Measurements from ENCODE around the gene CSTA. TPM values are rescaled to one million over a fixed set of nuclear protein-coding genes. Genes with fewer than 3 reads are reported as not detected.

The CSTA gene
- total RNA-seq, 4 donors from 2014 or later, result 1.1 to 4.8 (median 2.7) TPM; not detected in 1

DNA sequence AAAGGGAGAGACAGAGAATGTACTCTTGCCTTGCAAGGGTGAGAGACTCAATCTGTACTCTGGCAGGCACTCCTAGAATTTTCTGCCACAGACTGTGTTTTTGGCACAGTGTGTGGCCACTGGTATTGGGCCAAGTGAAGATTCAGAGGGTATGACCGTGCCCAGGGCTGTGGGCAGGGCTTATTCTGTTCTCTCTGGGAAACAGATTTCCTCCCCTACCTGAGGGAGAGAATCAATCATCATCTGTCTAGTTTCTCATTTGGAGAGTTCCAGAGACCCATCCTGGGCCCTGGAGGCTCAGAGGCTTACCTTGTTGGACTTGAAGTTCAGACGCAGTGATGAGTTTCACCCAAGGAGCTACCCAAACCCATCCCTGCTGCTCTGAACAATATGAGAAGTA lies 28.2 kb downstream of the CSTA start:
- Histone ChIP-seq H3K27ac (no peak overlapping the region), H3K4me1 (no peaks in the 10 kb centered on the region), H3K27me3 (no peaks in the 10 kb centered on the region), H3K36me3 (peaks cover 0 to 8% (median 0%) of the 10 kb centered on the region in 3 donors), H3K4me3 (no peak overlapping the region), H3K9me3 (no peaks in the 10 kb centered on the region)
- TF ChIP-seq POLR2A (IDR thresholded peaks at IDR 0.05) (no peak), EP300 (IDR thresholded peaks at IDR 0.05) (no peak)
- TF ChIP-seq, protein P1, sequence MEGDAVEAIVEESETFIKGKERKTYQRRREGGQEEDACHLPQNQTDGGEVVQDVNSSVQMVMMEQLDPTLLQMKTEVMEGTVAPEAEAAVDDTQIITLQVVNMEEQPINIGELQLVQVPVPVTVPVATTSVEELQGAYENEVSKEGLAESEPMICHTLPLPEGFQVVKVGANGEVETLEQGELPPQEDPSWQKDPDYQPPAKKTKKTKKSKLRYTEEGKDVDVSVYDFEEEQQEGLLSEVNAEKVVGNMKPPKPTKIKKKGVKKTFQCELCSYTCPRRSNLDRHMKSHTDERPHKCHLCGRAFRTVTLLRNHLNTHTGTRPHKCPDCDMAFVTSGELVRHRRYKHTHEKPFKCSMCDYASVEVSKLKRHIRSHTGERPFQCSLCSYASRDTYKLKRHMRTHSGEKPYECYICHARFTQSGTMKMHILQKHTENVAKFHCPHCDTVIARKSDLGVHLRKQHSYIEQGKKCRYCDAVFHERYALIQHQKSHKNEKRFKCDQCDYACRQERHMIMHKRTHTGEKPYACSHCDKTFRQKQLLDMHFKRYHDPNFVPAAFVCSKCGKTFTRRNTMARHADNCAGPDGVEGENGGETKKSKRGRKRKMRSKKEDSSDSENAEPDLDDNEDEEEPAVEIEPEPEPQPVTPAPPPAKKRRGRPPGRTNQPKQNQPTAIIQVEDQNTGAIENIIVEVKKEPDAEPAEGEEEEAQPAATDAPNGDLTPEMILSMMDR (IDR thresholded peaks at IDR 0.05), result no peak
- 52 to 73% methylated on average over 2 of the region's 2 CpGs for WGBS, 2 donors
- DNase-seq (ENCODE audit: low spot score in 2 of 2), result no peak

DNA sequence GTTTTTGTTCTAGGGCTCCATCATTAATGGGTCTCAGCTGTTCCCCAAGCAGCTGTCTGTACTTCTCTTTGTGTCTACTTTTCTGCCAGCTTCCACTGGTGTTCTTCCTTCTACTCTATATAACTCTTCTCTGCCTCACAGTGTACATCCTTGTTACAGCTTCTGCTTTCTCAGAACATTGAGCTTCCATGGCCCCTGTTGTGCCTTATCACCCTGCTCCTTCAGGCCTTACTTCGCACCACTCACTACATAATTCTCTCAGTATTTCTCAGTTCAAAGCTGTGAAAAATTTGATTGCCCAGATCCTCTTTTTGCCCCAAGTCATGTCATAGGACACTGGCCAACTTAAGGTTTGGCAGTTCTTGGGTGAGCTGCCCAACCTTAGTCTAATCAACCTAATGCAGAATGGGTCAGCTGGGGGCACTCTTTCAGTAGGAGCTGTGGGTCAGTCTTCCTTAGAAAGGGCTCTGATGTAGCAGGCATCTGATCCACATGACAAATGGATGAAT lies 28.9 kb downstream of the CSTA start:
- Histone ChIP-seq H3K9me3 (no peaks in the 10 kb centered on the region), H3K27me3 (no peaks in the 10 kb centered on the region), H3K36me3 (peaks cover 0 to 12% (median 0%) of the 10 kb centered on the region in 3 donors), H3K4me3 (no peak overlapping the region), H3K27ac (no peak overlapping the region), H3K4me1 (no peaks in the 10 kb centered on the region)
- DNase-seq (ENCODE audit: low spot score in 2 of 2), result no peak
- no peak for TF ChIP-seq EP300 (IDR thresholded peaks at IDR 0.05)
- TF ChIP-seq, protein P1 (IDR thresholded peaks at IDR 0.05), result no peak
- no peak for TF ChIP-seq POLR2A (IDR thresholded peaks at IDR 0.05)
- WGBS, 2 donors, result 100% methylated on average over 1 of the region's 1 CpG

DNA sequence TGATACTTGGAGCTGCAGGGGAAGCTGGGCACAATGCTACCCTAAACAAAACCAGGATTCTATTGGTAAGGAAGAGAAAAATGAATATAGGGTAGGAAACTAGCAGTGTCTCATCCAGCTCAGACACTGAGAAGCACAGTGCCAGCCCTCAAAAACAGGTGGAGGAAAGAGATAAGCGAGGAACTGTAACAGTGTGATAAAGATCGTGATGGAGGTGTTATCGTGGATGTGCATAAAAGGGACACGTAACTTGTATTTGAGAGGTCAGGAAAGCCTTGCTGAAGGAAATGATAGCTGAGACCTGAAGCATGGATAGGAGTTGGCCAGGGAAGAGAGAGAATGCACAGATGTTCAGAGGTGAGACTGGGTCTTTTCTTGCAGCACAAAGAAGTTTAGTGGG lies 30.6 kb downstream of the CSTA start:
- peaks cover 0 to 15% (median 0%) of the 10 kb centered on the region in 3 donors for H3K36me3 ChIP-seq
- no peaks in the 10 kb centered on the region for H3K27me3 ChIP-seq
- no peaks in the 10 kb centered on the region for H3K4me1 ChIP-seq
- no peak overlapping the region for H3K27ac ChIP-seq
- H3K4me3 ChIP-seq, result no peak overlapping the region
- no peak for TF ChIP-seq EP300 (IDR thresholded peaks at IDR 0.05)
- TF ChIP-seq POLR2A (IDR thresholded peaks at IDR 0.05), result no peak
- TF ChIP-seq, protein P1 (IDR thresholded peaks at IDR 0.05), result no peak
- 67 to 86% methylated on average over 4 of the region's 4 CpGs for WGBS, 2 donors
- DNase-seq (ENCODE audit: low spot score in 2 of 2), result no peak
- no peaks in the 10 kb centered on the region for H3K9me3 ChIP-seq

DNA sequence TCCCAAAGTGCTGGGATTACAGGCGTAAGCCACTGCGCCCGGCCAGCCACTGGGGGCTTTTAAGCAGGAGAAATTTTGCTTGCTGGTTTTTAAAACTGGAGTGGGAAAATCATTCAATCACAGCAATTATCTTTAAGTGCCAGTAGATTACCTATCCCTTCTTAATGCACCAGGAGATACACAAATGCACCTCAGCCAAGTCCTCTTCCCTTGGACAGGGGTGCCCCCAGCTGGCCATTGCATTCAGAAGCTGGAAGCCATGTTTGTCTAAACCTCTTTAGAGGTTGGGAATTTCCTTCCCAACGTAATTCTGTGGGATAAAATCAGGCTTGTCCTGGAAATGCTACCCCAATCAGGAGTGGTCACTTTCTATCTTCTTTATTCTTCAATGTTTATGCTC lies 31.4 kb downstream of the CSTA start:
- no peaks in the 10 kb centered on the region for H3K27me3 ChIP-seq
- no peak for DNase-seq (ENCODE audit: low spot score in 2 of 2)
- WGBS, 2 donors, result 70 to 81% methylated on average over 4 of the region's 4 CpGs

More for the DNA sequence above, 31.4 kb downstream of the CSTA start:
- Histone ChIP-seq H3K36me3 (peaks cover 0 to 23% (median 0%) of the 10 kb centered on the region in 3 donors), H3K4me1 (no peaks in the 10 kb centered on the region), H3K27ac (no peak overlapping the region), H3K4me3 (no peak overlapping the region), H3K9me3 (no peaks in the 10 kb centered on the region)
- TF ChIP-seq EP300 (IDR thresholded peaks at IDR 0.05) (no peak), POLR2A (IDR thresholded peaks at IDR 0.05) (no peak)
- TF ChIP-seq, protein P1 (IDR thresholded peaks at IDR 0.05), result no peak
